ENCODE results near the gene NPAS1. TPM values are rescaled to one million over a fixed set of nuclear protein-coding genes. Genes with fewer than 3 reads are reported as not detected.

NPAS1 gene
- total RNA-seq, 1 donor from 2014 or later: not detected

DNA sequence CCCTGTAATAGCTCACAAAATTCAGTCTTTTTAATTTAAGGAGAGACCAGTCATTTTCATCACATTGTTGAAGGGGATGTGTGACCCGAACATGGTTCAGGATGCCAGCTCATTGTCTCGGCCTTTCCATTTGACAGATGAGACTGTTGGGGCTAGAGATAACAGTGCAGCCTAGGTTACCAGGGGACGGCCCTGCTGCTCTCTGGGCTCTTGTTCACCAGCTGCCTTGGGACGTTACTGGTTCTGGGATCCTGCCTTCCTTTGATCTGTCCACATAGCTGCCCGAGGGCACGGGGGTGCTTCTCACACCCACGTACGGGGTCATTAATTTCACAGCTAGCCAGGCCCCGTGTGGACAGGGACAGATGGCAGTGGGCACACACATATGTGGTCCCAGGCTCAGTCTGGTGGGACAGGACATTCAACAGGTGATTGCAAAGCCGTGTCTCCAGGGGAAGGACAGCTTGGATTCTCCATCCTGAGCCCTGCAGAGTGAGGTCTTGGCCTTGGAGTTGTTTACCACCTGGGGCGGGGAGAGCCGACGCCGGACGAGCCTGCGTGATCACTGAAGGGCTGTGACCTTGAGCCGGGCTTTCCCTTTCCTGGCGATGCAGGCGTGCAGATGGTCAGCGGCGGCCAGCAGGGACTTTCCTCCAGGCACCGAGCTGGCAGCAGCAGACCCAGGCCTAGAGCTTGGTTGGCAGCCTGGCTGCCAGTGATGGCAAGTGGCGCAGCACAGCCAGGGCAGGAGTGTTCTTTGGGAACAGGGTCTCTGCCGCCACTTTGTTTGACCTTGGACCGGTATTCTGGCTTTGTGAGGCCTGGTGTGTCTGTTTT, 26.7 kb upstream of the NPAS1 start:
- no peaks in the 10 kb centered on the region for H3K27me3 ChIP-seq (ENCODE audit: low read depth)
- H3K4me3 ChIP-seq: peak overlapping the region; percentile 36
- peak overlapping the region; percentile 88 for H3K27ac ChIP-seq (replicated peaks)
- no peaks in the 10 kb centered on the region for H3K9me3 ChIP-seq (replicated peaks)
- TF ChIP-seq, protein P1, sequence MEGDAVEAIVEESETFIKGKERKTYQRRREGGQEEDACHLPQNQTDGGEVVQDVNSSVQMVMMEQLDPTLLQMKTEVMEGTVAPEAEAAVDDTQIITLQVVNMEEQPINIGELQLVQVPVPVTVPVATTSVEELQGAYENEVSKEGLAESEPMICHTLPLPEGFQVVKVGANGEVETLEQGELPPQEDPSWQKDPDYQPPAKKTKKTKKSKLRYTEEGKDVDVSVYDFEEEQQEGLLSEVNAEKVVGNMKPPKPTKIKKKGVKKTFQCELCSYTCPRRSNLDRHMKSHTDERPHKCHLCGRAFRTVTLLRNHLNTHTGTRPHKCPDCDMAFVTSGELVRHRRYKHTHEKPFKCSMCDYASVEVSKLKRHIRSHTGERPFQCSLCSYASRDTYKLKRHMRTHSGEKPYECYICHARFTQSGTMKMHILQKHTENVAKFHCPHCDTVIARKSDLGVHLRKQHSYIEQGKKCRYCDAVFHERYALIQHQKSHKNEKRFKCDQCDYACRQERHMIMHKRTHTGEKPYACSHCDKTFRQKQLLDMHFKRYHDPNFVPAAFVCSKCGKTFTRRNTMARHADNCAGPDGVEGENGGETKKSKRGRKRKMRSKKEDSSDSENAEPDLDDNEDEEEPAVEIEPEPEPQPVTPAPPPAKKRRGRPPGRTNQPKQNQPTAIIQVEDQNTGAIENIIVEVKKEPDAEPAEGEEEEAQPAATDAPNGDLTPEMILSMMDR (IDR thresholded peaks at IDR 0.05; ENCODE audit: borderline replicate concordance): peak; percentile 31
- peaks cover 36% of the 10 kb centered on the region for H3K36me3 ChIP-seq
- peak; percentile 60 for DNase-seq
- intact Hi-C loops (cut with micrococcal nuclease): no loop called here
- H3K4me1 ChIP-seq: peaks cover 76% of the 10 kb centered on the region

DNA sequence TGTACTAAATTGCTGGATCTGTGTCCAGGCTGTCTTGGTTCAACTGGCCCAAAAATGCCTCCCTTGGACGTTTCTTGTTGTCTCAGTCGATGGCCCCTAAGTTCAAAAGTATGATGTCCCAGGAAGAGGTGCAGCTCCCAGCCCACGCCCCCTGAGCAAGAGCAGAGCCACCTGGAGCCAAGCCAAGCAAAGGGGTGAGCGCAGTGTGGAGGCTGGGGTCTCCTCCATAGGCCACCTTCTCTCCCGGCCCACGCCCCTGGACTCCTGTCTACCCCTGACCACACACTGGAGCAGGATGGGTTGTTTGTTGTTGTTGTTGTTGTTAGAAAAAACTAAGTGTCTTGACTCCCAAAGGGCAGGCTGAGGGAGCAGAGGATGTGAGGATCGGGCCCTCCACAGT, 26.0 kb upstream of the NPAS1 start:
- Histone ChIP-seq H3K27ac (replicated peaks) (peak overlapping the region; percentile 88), H3K4me3 (peak overlapping the region; percentile 36), H3K4me1 (peaks cover 69% of the 10 kb centered on the region), H3K36me3 (peaks cover 43% of the 10 kb centered on the region), H3K27me3 (ENCODE audit: low read depth) (no peaks in the 10 kb centered on the region), H3K9me3 (replicated peaks) (no peaks in the 10 kb centered on the region)
- DNase-seq: no peak
- intact Hi-C loops (cut with micrococcal nuclease): no loop called here
- TF ChIP-seq, protein P1 (IDR thresholded peaks at IDR 0.05; ENCODE audit: borderline replicate concordance): no peak

DNA sequence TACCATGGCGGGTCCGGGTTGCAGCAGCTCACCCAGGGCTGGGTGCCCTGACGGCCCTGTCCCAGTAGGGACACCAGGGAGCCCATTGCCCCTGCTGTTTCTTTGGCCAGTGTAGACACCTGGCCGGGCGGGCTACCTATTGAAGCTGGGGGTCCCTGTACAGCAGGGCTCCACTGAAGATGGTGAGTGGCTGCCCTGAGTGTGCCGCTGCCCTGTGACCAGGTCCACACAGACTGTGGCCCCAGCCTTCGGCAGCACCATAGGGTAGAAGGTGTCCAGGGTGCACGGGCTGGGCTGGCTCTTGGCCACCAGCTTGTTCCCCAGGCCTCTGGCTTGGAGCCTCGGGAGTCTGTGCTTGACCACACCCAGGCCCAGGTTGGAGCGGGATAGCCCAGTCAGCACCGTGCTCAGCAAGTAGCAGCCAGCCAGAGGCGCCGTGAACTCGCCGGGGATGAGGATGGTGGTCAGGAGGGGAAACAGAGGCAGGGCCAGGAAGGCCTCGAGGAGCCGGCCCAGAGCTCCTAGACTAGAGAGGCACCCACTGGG, 25.4 kb upstream of the NPAS1 start:
- Histone ChIP-seq H3K27me3 (ENCODE audit: low read depth) (no peaks in the 10 kb centered on the region), H3K36me3 (peaks cover 49% of the 10 kb centered on the region), H3K4me3 (no peak overlapping the region), H3K27ac (replicated peaks) (peak overlapping the region; percentile 88), H3K9me3 (replicated peaks) (no peaks in the 10 kb centered on the region), H3K4me1 (peaks cover 63% of the 10 kb centered on the region)
- DNase-seq: no peak
- intact Hi-C loops (cut with micrococcal nuclease): no loop called here
- TF ChIP-seq, protein P1 (IDR thresholded peaks at IDR 0.05; ENCODE audit: borderline replicate concordance): no peak

DNA sequence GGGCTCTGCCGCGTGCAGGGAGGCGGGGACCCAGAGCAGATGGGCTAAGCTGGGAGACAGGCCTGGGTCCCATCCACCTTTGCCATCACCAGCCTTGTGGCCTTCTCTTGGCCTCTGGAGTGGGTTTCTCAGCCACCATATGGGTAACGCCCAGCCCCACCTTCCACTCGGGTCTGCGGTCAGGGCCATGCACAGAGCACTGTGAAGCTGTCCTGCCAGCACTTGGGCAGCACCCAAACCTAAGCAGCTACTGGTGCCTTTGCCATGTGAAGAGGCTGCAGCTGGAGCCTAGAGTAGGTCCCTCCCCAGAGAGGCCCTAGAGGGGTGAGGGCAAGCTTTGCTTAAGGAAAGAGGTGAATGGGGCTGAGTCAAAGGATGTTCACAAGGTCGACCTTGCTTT, 24.1 kb upstream of the NPAS1 start:
- Histone ChIP-seq H3K9me3 (replicated peaks) (no peaks in the 10 kb centered on the region), H3K36me3 (peaks cover 58% of the 10 kb centered on the region), H3K27ac (replicated peaks) (peak overlapping the region; percentile 29), H3K4me3 (no peak overlapping the region), H3K4me1 (peaks cover 50% of the 10 kb centered on the region), H3K27me3 (ENCODE audit: low read depth) (no peaks in the 10 kb centered on the region)
- DNase-seq: no peak
- intact Hi-C loops (cut with micrococcal nuclease): no loop called here
- TF ChIP-seq, protein P1 (IDR thresholded peaks at IDR 0.05; ENCODE audit: borderline replicate concordance): no peak

DNA sequence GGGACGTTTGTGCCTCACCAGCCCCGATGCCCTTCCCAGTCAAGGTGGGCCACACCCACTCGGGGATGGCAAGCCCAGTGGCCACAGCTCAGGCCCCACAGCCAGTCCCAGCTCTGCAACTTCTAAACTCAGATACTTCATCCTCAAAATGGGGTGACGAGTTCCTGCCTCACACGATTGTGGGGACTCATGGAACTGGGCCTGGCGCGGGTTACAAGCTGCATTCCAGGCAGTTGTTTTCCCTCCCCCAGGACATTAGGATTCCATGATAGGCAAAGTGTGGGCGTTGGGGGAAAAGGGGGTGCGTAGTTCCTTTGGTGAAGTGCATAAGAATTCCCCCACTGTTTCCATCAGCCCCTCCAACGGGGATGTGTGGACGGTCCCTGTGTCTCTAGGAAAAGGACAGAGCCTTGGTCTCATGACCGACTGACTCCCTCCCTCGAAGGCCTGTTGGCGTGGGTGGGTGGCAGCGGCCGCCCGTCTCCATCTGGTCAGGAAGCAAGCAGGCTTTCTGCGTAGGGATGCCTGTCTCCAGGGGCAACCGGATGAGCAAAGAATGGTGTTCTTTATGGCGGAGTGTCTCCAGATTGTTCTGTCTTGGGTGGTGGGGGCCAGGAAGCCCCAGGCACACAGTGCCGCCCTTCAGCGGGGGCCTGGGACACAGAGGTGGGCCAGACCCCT, 21.1 kb upstream of the NPAS1 start:
- no peaks in the 10 kb centered on the region for H3K9me3 ChIP-seq (replicated peaks)
- no peak for DNase-seq
- H3K27me3 ChIP-seq (ENCODE audit: low read depth): no peaks in the 10 kb centered on the region
- H3K4me1 ChIP-seq: peaks cover 29% of the 10 kb centered on the region
- intact Hi-C loops (cut with micrococcal nuclease): no loop called here
- peaks cover 58% of the 10 kb centered on the region for H3K36me3 ChIP-seq
- TF ChIP-seq, protein P1 (IDR thresholded peaks at IDR 0.05; ENCODE audit: borderline replicate concordance): no peak
- no peak overlapping the region for H3K27ac ChIP-seq (replicated peaks)
- no peak overlapping the region for H3K4me3 ChIP-seq

Measured in left ventricle myocardium inferior (tissue), 1 donor.